ENCODE data around the gene GDF2. TPM values are rescaled to one million over a fixed set of nuclear protein-coding genes. Genes with fewer than 3 reads are reported as not detected.

GDF2 gene
- total RNA-seq, 1 donor from 2014 or later = not detected

GRCh38 chr10:47332946-47333345 is 10.7 kb downstream of the GDF2 start:
- DNase-seq (ENCODE audit: low spot score) = no peak

- no peak for DNase-seq (ENCODE audit: low spot score)
Measured at GRCh38 chr10:47333532-47333931, 11.3 kb downstream of the GDF2 start.

GRCh38 chr10:47334466-47335295 is 12.4 kb downstream of the GDF2 start:
- no peak for DNase-seq (ENCODE audit: low spot score)

DNA sequence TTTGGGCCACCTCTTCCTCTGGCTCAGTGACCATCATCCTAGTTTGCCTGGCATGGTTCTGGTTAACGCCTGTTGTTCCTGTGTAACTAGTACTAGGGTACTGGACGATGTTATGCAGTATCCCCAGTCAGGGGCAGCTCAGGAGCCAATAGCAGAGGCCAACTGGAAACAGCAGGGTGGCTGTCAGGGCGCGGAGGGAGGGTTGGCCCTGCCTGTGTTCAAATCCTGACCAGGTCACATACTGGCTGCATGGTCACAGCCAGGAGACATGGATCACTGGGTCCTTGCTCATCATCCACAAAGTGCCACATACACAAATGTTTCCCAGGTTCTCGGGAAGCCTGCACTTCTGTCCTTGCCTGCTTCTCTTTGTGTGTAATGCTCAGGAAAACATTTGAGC is 13.7 kb downstream of the GDF2 start:
- no peak for DNase-seq (ENCODE audit: low spot score)

DNA sequence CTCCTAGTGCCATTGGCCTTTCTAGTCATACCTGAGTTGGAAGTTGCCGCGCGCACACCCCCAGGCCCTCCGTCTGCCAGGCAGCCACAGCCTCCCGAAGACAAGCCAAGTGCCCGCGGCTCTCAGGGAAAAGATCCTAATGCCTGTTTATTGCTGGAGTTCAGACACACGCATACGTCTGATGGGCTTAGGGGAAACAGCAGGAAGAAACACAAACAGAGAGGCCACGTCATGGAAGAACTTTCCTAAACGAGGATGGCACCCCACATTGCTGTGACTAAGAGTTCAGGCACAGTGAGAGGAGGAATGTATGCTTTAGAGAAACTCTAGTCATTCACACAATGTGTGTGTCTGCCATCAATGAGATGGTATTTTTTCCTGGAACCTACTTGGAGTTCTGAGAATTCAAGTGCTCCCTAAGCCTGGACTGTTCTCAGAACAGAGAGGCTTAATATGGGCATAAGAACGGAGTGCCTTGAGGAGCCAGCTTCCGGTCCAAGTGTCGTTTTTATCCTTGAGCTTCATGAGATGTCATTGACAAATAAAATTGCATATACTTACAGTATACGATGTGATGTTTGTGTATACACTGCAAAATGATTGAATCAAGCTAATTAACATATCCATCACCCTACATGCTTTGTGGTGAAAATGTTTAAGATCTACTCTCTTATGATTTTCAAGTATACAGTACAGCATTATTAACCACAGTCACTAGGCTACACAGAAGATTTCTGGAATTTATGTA is 14.3 kb downstream of the GDF2 start:
- no peak for DNase-seq (ENCODE audit: low spot score)

GRCh38 chr10:47337310-47337709 is 15.1 kb downstream of the GDF2 start:
- DNase-seq (ENCODE audit: low spot score) = no peak

GRCh38 chr10:47339186-47339735 is 17.0 kb downstream of the GDF2 start:
- no peak for DNase-seq (ENCODE audit: low spot score)

- no peak for DNase-seq (ENCODE audit: low spot score)
Measured at GRCh38 chr10:47339759-47340607, 17.7 kb downstream of the GDF2 start.

GRCh38 chr10:47340608-47341170 is 18.4 kb downstream of the GDF2 start:
- DNase-seq (ENCODE audit: low spot score) = no peak

GRCh38 chr10:47344996-47345870 is 23.0 kb downstream of the GDF2 start:
- DNase-seq (ENCODE audit: low spot score) = no peak

- DNase-seq (ENCODE audit: low spot score) = no peak
Measured at GRCh38 chr10:47346581-47347302, 24.5 kb downstream of the GDF2 start.

GRCh38 chr10:47347303-47347675 is 25.0 kb downstream of the GDF2 start:
- DNase-seq (ENCODE audit: low spot score) = no peak

GRCh38 chr10:47348138-47348651 is 25.9 kb downstream of the GDF2 start, which contains the start of gene RBP3:
Gene RBP3, plus strand, starts transcription at chr10:47348363. Its CDS starts 122 bp downstream, at chr10:47348485.
- DNase-seq (ENCODE audit: low spot score) = no peak

GRCh38 chr10:47348661-47349470 is 26.6 kb downstream of the GDF2 start:
- no peak for DNase-seq (ENCODE audit: low spot score)

DNA sequence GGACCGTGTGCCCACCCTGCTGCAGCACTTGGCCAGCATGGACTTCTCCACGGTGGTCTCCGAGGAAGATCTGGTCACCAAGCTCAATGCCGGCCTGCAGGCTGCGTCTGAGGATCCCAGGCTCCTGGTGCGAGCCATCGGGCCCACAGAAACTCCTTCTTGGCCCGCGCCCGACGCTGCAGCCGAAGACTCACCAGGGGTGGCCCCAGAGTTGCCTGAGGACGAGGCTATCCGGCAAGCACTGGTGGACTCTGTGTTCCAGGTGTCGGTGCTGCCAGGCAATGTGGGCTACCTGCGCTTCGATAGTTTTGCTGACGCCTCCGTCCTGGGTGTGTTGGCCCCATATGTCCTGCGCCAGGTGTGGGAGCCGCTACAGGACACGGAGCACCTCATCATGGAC is 27.3 kb downstream of the GDF2 start:
- DNase-seq (ENCODE audit: low spot score) = no peak

DNA sequence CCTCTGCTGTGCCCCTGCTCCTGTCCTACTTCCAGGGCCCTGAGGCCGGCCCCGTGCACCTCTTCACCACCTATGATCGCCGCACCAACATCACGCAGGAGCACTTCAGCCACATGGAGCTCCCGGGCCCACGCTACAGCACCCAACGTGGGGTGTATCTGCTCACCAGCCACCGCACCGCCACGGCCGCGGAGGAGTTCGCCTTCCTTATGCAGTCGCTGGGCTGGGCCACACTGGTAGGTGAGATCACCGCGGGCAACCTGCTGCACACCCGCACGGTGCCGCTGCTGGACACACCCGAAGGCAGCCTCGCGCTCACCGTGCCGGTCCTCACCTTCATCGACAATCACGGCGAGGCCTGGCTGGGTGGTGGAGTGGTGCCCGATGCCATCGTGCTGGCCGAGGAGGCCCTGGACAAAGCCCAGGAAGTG is 27.7 kb downstream of the GDF2 start:
- DNase-seq (ENCODE audit: low spot score) = no peak

DNA sequence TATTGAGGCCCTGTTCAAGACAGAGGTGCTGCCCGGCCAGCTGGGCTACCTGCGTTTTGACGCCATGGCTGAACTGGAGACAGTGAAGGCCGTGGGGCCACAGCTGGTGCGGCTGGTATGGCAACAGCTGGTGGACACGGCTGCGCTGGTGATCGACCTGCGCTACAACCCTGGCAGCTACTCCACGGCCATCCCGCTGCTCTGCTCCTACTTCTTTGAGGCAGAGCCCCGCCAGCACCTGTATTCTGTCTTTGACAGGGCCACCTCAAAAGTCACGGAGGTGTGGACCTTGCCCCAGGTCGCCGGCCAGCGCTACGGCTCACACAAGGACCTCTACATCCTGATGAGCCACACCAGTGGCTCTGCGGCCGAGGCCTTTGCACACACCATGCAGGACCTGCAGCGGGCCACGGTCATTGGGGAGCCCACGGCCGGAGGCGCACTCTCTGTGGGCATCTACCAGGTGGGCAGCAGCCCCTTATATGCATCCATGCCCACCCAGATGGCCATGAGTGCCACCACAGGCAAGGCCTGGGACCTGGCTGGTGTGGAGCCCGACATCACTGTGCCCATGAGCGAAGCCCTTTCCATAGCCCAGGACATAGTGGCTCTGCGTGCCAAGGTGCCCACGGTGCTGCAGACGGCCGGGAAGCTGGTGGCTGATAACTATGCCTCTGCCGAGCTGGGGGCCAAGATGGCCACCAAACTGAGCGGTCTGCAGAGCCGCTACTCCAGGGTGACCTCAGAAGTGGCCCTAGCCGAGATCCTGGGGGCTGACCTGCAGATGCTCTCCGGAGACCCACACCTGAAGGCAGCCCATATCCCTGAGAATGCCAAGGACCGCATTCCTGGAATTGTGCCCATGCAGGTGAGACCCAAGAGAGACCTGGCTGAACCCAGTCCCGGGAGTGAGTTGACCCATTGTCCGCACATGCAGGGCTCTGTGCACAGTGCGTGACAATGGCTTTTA is 28.7 kb downstream of the GDF2 start:
- no peak for DNase-seq (ENCODE audit: low spot score)
